NCI-H146 treated with DMSO at 0.1 percent for 48 hours (cell line): ENCODE results near the gene PTX4.
"Not testable (repeated sequence)": the region's sequence is repeated elsewhere in the genome, so short reads cannot be mapped to it uniquely, and the experiment has no call there.

Source experiments
- DNase-seq: peaks from one replicate; lab custom pipeline; 2025; ENCODE audit not compliant: unreplicated experiment; lab: John Stamatoyannopoulos, UW

PTX4 gene

DNA sequence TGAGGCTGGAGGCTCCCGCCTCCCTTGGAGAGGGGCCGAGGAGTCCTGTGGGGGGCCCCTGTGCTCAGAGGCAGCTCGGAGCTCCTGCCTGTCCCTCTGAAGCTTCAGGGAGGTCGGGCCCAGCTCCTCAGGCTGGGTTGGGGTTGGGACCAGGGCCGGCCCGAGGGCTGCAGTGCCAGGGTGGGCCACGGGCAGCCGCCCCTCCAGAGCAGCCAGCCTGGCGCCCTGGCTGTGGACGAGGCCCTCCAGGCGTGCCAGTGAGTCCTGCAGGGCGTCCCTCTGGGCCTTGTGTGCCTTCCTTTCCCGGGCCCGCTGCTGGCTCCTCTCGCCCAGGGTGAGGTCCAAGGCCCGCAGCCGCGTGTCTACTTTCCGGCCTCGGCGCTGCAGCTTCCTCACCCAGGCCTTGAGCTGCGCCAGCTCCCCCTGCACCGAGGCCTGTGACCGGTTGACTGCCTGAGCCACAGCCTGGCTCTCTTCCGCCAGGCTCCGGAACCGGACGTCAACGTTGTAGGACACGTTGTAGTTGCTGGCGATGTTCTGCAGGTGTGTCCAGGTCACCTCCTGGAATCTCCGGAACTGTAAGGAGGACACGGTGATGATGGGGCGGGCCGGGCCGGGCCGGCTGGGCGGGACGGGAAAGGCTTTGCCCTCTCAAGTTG lies 1.2 kb downstream of the PTX4 start:
- no peak for DNase-seq

DNA sequence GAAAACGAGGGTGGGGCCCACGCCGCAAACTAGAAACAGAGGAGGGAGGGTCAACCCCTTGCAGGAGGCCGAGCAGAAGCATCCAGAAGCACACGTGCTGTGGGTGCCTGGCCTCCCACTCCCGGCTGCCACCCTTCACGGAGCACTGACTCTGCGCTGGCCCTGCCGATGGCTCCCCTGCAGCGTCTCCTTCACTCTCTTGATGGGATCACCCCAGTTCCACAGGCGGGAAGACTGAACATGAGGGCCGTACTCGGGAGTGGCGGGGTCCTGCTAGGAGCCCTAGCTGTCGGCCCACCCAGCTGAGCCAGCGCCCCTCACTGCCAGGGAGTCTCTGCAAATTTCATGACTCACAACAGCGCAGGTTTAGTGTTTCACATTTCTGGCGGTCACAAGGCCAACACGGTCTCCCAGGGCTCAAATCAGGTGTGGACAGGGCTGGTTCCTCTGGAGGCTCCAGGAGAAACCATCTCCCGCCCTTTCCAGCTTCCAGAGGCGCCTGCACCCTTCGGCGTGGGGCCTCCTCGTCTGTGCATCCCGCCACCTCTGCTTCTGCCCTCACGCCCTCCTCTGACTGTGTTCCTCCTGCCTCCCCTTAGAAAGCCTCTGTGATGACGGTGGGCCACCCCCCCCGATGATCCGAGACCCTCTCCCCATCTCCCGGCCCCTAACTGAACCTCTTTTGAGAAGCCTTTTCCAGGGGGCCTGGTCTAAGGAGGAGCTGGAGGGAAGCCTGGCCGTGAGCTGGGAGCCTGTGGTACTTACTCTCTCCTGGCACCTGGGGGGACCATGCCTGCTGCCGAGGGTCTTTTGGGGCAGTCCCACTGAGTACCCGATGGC lies 2.0 kb downstream of the PTX4 start:
- no peak for DNase-seq

DNA sequence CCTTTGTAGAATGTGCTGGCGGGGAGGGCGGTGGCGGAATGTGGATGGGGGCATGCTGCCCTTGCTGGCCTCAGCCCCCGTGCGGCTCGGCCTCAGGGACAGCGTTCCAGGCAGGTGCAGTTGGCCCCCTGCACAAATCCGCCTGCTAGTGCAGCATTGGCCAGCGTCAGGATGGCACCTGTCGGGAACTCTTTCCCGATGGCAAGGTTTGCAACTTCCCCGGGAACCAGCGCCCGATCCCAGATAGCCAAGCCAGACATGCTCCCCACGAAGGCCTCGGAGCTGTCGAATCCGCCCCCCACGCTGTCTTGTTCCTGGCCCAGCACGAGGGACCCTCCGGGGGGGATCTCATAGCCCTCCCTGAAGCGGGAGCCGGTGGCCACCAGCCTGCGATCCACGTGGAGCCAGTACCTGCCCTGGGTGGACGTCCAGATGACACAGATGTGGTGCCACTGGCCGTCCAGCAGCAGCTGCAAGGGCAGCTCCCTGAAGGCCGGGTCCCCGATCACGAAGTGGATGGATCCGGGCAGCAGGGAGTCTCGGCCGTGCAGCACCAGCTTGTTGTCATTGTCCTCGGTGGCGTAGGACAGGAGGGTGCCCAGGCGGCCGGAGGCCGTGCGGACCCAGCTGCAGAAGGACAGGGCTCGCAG lies 2.8 kb downstream of the PTX4 start:
- no peak for DNase-seq

DNA sequence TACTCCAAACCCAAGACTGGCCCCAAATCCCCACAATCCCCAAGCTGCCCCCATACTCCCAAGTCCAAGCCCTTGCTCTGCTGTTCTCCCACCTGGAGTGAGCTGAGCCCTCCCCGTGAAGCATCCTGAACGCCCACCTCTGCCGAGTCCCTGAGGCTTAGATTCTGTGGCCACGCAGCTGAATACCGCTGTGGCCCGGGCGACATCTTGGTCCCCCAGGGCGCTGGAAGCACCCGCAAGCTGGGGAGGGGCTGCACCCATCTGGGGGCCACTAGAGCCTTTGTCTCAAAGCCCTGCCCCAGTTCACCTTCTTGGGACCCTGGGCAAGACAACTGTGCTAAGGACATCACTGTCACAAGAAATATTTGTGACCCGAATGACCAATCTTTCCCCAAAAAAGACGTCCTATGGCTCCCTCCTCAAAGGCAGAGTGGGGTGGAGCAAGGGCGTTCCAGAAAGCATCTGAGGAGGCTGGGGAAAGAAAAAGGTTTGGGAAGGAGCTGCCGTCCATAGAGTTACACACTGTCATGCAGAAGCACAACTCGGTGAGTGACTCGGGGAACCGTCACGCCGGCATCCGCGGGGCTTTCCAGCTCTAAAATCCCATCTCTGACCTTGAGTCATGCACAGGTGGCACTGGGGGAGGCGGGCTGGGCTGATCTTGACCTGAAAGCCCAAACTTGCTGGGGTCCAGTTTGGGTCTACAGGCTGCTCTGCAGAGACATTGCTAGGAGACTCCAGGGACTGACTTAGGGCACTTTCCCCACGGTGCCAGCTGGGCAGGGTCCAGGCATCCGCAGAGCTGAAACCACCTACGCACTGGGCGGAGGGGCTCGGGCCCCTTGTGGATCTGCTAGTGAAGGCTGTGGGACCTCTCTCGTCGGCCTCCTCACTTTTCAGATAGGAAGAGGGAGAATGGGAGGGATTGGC lies 6.6 kb downstream of the PTX4 start:
- DNase-seq, result no peak

DNA sequence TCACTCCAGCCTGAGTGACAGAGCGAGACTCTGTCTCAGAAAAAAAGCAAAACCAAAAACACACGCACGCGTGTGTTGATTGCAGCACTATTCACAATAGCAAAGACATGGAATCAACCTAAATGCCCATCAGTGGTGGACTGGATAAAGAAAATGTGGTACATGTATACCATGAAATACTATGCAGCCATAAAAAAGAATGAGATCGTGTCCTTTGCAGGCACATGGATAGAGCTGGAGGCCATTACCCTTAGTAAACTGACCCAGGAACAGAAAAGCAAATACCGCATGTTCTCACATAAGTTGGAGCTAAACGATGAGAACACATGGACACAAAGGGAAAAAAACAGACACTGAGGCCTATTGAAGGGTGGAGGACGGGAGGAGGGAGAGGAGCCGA lies 9.8 kb downstream of the PTX4 start:
- DNase-seq, result not testable (repeated sequence)

DNA sequence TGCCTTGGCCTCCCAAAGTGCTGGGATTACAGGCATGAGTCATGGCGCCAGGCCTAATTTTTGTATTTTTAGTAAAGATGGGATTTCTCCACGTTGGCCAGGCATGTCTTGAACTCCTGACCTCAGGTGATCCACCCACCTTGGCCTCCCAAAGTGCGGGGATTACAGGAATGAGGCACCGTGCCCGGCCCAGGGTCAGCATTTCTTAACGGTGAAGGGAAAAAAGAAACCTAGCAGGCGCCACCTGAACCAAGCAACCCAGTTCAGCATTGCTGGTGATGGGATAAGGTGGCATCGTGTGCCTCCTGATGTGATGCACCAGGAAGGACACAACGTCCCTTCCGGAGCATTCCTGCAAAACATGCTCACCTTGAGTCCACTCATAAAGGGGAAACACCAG lies 11.7 kb downstream of the PTX4 start:
- DNase-seq, result no peak

DNA sequence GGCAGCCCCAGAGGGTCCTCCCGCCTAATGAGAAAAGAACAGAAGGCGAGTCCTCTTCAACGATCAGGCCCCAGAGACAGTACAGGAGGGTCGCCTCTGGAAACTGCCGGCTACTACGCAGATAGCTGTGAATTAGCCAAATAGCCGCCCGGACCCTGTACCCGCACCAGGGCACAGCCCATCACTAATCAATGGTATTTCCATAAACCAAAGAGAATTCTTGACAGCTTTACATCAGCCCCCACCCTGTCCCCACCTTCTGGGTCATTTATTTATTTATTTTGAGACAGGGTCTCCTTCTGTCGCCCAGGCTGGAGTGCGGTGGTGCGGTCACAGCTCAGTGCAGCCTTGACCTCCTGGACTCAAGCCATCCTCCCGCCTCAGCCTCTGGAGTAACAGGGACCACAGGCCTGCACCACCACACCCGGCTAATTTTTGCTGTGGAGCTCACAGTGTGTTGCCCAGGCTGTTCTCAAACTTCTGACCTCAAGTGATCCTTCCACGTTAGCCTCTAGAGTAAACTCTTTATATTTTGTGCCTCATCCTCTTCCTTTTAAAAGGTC lies 13.1 kb downstream of the PTX4 start:
- DNase-seq, result no peak

DNA sequence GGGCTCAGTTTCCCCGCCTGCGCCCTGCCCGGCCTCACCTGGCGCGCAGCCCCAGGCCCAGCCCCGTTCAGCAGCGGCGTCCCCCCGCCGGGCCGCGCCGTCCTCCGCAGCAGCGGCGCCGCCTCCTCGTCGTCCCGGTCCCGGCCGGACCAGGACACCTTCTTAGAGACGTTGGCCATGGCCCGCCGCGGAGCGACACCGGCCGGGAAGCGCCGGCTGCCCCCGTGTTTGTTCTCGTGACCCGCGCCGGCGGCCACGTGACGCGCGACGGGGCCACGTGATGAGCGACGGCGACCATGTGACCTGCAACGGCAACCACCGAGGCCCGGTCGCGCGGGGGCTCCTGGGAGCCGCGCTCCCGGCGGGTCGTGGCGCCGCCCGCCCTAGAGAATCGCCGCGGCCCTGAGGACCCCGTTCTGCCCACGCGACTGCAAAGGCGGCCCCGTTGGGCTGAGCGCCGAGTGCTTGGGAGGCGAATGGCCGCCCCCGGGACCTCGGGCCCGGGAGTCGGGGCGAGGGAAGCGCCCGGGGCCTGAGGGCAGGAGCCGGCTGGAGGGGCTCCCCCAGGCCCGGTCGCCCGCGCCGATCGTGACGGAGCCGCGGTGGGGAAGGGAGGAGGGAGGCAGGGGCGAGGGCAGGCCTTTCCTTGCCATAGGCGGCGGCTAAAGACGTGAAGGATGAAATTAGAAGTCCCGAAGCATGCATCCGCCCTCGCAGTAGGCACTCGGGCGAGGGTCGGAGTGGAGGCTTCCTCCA lies 13.8 kb downstream of the PTX4 start, which contains the start of gene CLCN7:
Gene CLCN7 (minus strand): TSS at position 233 of the 756 bp plus-strand sequence. CDS start 54 bp downstream, at position 179.
- DNase-seq, result peak; percentile 69

DNA sequence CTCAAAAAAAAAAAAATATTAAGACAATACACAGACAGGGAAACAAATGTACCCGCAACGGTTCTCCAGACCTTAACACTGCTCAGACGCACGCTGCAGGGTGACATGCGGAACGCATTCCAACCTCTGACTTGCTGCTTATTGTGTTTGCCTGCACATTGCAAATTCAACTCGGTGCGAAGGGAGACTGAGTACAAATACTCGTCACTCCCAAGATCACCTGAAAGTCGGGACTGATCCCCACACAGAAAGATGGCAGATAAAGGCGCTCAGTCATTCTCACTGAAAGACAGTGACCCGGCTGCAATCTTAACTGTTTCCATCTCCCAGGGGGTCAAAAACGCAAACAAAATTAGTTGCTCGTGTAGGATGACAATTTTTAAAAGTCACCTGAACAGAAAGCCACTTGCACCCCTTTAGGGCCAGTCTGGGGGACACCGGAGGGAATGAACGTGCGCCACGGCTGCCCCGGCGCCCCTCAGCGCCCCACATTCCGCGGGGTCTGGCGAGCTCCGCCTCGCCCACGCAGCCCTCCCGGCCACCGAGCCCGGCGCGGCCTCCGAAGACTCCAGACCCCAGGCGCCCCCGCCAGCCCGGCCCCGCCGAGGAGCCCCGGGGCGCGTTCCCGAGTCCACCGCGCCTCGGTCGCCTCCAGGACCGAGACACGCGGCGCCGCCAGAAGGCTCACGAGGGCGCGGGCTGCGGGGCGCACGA lies 14.5 kb downstream of the PTX4 start:
- DNase-seq, result no peak

DNA sequence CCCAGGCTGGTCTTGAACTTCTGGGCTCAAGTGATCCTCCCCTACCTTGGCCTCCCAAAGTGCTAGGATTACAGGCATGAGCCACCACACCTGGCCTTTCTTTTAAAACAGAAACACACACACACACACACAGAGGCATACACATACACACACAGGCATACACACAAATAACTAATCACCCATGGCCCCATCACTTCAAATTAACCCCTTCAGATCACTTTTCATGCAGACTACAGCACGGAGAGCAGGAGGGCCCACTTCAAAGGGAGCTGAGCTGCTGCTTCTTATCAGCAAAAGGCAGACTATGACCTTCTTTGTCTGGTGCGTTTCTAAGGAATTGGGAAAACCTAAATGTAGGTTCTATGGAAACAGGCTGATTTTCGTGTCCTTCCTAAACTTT lies 15.8 kb downstream of the PTX4 start:
- DNase-seq, result no peak

DNA sequence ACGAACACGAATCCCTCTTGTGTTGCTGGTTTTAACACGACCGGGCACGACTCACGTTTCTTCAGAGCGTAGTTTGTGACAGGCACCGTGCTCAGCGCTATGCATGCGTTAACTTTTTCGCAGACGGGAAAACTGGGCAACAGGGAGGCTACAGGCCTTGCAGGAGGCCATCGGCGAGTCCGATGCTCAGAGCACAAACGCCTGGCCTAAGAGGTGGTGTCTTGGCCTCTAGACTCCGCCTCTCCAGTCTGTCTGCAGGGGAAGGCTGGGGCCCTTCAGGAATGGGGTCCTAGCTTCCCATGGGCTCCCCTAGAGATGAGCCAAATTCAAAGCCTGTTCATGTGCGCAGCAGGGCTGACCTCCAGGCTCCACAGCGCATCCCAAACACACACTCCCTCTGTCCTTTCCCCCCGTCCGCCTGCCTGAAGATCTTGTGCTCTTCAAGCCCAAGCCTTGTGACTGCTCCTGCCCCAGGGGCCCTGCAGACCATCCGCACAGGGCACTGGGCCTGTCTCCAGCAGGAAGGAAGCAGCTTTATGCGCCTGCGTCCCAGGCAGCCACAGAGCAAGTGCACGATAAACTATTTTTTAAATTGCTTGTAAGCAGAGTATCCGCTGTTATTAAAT lies 17.1 kb downstream of the PTX4 start:
- DNase-seq, result no peak

DNA sequence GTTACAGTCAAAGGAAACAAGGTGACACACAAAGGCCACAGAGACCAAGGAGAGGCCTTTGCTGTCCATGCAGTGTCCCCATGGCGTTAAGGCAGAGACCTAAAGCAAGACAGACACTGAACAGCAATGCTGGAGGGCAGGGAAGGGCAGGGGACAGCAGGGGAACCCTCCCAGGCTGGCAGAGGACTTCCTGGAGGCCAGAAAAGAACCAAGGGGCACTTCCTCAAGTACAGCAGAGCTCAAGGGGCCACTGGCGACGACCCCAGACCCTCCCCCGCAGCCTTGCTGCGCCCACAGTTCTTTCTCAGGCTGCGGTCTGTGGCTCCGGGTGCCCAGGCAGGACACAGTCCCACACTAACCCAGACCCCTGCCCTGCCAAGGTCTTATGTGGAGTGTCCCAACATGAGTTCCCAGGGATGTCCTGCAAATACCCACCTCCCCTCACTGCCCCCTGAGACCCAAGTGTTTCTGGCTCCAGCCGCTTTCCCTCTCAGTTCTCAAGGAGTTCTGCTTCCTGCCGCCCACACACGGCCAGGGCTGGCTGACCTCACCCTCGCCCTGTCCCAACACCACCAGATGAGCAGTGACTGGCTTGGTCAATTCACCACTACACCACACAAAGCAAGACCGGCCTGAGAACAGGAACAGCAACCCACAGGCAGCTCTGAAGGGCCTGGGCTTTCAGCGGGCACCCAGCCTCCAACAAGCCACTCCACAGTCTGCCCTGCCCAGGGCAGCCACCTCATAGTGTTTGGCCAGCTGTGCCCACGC lies 18.1 kb downstream of the PTX4 start:
- no peak for DNase-seq

DNA sequence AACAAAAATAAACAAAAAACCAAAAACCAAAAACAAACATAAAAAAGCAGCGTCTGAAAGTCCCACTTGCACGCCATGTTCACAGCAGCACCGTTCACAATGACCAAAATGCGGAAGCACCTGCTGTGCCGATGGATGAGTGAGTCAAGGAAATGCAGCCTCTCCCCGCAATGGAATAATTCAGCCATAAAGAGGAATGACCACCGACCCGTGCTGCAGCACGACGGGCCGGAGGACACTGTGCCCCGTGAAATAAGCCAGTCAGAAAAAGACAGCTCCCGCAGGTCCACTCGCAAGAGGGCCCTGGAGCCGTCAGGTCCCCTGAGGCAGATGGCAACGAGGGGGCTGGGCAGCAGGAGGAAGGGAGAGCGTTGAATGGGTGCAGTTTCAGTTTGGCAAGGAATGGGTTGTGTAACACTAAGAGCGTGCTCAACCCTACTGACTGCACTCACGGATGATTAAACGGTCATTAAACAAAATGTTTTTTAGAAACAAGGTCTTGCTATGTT lies 19.0 kb downstream of the PTX4 start:
- DNase-seq, result no peak

DNA sequence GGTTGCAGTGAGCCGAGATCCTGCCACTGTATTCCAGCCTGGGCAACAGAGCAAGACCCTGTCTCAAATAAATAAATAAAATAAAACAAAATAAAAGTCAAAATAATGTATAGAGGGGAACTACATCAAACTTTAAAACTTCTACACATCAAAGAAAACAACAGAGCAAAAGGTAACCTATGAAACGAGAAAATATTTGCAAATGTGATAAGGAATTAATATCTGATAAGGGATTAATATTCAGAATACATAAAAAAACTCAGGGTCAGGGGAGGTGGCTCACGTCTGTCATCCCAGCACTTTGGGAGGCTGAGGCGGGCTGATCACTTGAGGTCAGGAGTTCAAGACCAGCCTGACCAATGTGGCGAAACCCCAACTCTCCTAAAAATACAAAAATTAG lies 19.6 kb downstream of the PTX4 start:
- DNase-seq, result not testable (repeated sequence)

DNA sequence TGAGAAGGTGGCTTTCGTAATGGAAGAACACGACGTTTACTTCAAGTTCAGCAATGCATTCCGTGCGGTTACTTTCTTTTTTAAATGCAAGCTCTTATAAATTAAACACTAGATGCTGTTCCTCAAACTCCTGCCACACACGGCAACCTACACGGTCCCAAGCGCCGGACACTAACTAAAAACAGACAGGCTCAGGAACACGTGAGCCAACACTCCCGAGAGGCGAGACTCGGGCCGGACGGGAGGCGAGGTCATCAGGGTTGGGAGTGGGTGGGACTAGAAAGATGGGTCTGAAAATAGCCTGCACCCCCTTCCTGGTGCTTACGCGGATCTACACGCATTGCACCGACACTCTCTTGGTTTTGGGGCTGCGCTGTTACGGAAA lies 20.3 kb downstream of the PTX4 start:
- no peak for DNase-seq

DNA sequence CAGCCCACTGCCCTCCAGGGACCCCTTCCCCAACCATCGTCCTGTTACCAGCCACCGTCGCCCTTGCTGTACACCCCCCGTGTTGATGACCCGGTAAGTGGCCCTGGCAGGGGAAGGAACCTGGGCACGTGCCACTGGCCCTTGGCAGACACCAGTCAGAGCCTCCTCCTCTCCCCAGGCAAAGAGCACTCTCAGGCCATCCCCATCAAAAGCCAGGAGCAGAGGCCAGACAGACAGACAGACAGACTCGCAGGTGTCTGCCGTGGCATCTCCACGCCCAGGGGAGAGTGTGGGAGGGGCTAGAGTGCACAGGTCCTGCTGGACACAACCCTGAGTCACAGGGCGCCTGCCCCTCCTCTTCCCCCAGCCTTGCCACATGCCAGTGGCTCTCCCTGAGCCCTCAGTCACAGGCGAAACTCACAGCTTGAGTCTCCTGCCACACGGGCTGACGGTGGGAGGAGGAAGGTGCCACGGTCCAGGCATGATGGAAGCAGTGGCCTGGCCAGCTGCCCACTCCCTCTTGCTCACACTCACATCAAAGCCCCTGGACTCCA lies 21.7 kb downstream of the PTX4 start:
- DNase-seq, result no peak

DNA sequence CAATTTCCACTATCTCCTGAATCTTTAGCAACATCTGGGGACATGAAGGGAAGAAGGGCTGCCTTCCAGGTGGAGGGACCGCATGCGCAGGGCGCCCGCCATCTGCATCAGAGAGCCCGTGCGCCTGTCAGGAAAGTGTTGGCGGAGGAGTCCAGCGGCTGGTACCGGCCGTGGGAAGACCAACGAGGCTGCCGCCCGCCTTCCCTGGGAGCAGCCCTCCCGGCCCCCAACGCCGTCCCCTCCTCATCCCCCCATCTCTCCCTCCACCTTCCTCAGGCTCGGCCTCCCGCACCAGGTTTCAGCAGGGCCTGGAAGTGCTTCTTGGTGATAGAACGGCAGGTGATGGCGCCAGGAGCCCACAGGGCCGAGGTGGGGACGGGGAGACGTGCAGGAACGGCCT lies 22.7 kb downstream of the PTX4 start:
- DNase-seq, result no peak

DNA sequence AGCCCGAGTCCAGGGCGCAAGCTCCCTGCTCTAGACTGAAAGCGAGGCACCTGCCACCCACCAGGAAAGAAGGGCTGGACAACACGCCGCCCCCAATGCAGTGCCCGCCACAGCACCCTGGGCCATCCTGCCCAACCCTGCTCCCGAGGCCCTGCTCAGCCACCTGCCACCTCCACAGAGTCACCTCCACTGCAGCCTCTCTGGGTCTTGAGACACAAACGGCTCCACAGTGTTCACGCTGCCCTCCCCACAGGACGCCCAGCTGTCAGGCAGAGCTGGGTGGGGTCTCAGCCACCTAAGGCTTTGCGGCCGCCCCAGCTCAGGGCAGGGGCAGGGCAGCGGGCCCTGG lies 23.2 kb downstream of the PTX4 start:
- no peak for DNase-seq
